HG03025 (cell line): ENCODE measurements around the gene EPHA3.
"Not testable (repeated sequence)": the region's sequence is repeated elsewhere in the genome, so short reads cannot be mapped to it uniquely, and the experiment has no call there.

ENCODE experiments used
- ATAC-seq: cut with Tn5 transposase; IDR thresholded peaks from one replicate; pipeline ENCODE4 v1.9.1; 2021; ENCODE audit warnings: mild to moderate bottlenecking, moderate library complexity; ENCODE audit not compliant: unreplicated experiment, low FRiP score

Gene EPHA3

GRCh38 chr3:89350935-89351334 lies 243.5 kb downstream of the EPHA3 start:
- ATAC-seq, result not testable (repeated sequence)

DNA sequence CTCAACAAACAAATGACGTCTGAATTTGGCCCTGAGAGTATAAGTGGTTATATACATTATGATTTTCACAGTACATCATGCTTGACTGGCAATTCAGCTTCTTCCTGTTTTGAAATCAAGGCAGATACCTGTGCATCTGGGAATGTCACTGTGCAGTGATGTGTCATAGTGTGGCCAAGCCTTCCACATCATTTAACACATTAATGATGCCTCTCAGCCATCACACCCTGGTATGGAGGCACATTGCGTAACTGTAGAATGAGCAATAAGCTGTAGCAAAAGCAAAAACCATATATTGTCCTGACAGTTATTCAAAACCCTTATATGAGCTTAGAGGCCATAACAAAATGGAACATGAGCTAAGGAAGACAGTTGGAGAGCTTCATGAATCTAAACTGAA lies 246.0 kb downstream of the EPHA3 start:
- no peak for ATAC-seq

GRCh38 chr3:89358281-89358680 lies 250.9 kb downstream of the EPHA3 start:
- no peak for ATAC-seq

- no peak for ATAC-seq
These were observed 252.7 kb downstream of the EPHA3 start for GRCh38 chr3:89360156-89360555.

DNA sequence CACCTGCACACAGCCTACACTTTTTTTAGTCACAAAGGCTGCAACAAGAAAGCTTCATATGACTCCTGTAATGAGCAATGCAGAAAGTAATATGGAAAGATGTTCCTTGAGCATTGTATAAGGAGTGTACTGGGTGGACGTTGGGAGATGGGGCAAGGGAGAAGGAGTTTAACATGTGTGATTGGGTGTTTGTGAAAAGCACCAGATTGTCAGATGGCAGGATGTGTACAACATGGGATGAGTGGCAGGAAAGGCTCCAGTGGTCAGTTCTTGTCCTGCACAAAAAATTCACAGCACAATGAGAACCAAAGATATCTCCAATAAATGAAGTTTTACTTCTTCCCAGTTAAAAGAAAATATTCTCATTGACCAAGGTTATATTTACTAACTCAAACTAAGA lies 255.1 kb downstream of the EPHA3 start:
- no peak for ATAC-seq

GRCh38 chr3:89363171-89363570 lies 255.8 kb downstream of the EPHA3 start:
- no peak for ATAC-seq

GRCh38 chr3:89364314-89364713 lies 256.9 kb downstream of the EPHA3 start:
- no peak for ATAC-seq

DNA sequence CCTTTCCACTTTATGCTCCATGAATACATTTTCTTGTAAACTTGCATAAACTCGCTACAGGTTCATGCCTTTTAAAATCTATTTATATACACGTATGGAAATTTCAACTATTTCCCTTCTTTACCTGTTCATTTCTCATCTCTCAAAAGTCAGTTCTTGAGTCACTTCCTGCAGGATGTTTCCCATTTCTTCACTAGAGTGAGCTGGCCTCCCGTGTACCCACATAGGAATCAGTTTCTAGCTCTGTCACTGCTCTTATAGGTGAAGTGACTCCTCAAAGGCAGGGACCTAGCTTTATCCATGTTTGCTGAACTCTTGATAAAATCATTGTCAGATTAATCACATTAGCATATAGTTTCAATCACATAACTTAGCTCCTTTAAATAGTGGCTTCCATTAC lies 259.7 kb downstream of the EPHA3 start:
- ATAC-seq, result no peak

DNA sequence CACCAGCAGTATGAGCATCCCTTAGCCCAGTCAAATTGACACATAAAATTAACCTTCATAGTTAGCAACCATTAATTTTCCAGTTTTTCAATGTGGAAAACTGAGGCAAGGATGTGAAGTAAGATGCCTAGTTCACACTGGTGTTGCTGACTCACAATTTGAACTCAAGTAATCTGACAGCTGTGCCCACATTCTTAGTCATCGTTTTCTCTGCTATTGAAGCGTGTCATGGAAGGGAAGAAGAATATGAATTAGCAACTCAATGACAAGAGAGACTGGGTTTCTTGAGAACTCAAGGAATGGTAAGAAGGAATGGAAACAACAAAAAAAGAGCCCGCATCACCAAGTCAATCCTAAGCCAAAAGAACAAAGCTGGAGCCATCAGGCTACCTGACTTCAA lies 261.4 kb downstream of the EPHA3 start:
- ATAC-seq, result no peak

DNA sequence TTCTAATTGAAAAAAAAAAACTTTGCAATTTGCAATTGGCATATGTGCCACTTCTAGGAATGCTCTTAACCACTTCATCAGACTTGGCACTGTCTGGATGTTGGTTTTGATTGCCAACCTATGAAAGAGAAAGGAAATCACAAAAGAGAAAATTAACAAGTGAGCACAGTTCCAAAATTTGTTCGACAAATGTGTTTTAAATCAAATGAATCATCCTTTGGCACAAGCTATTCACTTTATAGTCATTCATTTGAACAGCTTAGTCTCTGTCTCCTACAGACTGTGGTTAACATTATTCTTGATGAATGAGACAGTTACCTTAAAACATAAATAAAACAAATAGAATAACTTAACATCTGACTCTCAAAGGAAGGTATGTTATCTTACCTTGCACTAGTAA lies 265.0 kb downstream of the EPHA3 start:
- no peak for ATAC-seq

GRCh38 chr3:89373434-89373833 lies 266.0 kb downstream of the EPHA3 start:
- no peak for ATAC-seq

DNA sequence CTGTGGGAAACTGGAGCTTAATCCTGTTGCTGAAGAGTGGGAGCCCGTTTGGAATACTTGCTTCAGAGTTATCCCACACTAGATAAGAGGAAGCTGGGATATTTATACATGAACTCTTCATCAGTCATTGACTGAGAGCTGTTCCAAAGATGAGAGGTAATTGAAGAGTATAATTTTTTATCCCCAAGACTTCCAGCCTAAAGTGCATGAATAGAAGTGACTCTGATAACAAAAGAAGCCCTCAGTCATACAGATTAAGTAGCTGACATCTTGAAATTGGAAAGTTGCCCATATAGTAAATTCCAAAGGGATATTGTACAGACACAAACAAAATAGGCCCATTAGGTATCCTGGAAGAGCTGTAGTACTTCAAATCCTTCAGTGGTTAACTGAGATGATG lies 268.0 kb downstream of the EPHA3 start:
- ATAC-seq, result no peak

DNA sequence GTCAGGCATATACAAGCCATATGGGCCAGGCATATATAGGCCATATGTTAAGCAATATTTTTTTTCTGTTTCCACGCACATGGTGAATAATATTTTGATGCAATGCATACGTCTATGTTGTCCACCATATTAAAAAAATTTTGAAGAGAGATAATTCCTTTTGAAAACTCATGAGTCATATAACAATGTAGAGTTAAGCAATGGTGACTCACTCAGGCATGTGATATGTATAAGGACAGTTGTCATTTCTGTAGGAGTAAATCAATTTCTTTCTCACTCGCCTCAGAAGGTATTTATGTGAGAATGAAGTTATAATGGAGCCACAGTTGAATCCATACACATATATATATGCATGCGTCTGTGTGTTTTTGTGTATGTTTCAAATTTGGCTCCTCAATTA lies 272.6 kb downstream of the EPHA3 start:
- ATAC-seq, result no peak

DNA sequence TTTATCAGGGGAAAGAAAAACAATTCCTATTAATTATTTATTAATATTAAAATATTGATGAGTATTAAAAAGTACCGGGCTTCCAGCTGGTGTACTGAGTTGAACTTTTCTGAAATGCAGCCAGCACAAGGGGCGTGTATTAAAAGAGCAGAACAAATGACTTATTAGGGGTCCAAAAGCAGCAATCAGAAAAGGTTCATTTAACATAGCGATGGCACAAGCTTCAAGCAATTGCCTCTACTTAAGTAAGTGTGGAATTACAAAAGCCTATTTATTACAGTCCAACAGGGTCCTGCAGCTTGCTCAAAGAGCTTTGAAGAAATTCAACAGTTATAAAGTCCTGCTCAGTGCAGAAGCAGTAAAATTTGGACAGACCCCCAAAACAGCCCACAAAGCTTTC lies 285.6 kb downstream of the EPHA3 start:
- no peak for ATAC-seq

- no peak for ATAC-seq
These were observed 288.0 kb downstream of the EPHA3 start for GRCh38 chr3:89395456-89395855.

- no peak for ATAC-seq
These were observed 288.6 kb downstream of the EPHA3 start for GRCh38 chr3:89395996-89396395.

DNA sequence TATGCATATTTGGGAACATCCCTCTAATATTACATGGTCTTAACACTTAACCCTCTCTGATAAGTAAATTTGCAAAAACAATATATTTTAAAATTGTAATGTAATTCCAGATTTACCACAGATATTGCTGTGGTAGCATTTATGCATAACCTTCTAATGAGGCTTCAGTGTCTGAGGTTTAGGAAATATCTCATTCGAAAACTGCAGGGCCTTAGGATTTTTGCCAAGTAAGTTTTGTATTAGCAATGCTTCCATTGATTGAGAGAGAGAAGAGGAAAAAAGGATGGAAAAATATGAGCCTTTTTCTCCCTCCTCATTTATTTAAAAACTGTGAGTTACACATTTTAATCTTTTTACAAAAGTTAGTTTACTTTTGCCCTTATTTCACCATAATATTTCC lies 294.6 kb downstream of the EPHA3 start:
- no peak for ATAC-seq

- ATAC-seq, result no peak
These were observed 297.8 kb downstream of the EPHA3 start for GRCh38 chr3:89405176-89405575.

GRCh38 chr3:89405593-89405992 lies 298.2 kb downstream of the EPHA3 start:
- no peak for ATAC-seq

- no peak for ATAC-seq
These were observed 303.8 kb downstream of the EPHA3 start for GRCh38 chr3:89411201-89411600.

- ATAC-seq, result no peak
These were observed 306.8 kb downstream of the EPHA3 start for GRCh38 chr3:89414270-89414669.

DNA sequence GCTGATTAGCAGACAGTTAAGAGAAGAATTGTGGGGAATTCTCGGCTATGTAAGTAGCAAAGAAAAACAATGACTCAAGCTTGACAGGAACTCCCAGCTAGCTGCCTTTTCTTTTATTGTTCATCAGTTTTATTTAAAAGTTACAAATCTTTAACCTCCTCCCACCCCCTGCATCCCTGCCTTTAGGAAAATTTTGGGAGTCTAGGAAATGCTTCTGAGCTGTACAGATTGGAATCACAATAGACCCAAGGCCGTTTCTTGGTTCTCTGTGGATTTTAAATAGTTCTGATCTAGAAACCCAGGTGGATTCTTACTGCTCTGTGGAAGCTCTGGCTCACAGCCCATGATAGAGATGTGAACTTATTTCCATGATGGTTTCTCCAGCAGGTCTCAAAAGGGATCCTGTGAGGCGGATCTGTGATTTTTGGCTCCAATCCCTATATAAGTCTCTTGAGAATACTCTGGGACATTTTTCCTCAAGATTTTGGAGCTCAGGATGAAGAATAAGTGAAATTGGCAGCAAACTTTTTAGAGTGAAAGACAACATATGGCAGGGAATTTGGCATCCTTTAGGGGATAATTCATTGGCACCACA lies 312.3 kb downstream of the EPHA3 start:
- no peak for ATAC-seq

DNA sequence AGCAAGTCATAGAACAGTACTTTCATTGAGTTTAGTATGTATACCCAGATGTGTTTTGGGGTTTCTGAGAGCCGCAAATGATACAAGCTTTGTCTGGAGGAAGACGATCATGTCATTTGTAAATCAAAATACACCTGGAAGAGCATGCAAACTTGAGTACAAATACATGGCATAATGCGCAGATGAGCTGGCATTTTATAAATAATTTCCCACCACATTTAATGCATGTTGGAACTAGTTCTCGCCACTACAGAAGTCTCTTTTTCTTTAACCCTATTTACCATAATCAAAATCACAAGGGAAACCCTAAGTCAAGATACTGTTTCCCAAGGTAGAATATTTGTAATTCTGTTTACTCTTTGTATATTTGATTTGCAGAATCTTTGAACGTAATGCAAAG lies 318.6 kb downstream of the EPHA3 start:
- no peak for ATAC-seq
